NB4 (cell line): ENCODE measurements around the gene RAET1G.
"Not testable (repeated sequence)": the region's sequence is repeated elsewhere in the genome, so short reads cannot be mapped to it uniquely, and the experiment has no call there.

ENCODE experiments used
- DNase-seq: peaks from one replicate; pipeline ENCODE4 v3.0.0; 2010; ENCODE audit warnings: low read depth
- H3K4me3 ChIP-seq: one replicate; pipeline ENCODE4 v1.5.1; 2011; ENCODE audit warnings: mild to moderate bottlenecking, low read depth, low read length, moderate library complexity
- CTCF ChIP-seq: IDR thresholded peaks from one replicate; pipeline ENCODE4 v1.5.1; 2012; ENCODE audit warnings: low read depth, low read length
- MAX ChIP-seq: IDR thresholded peaks from 2 replicates; pipeline ENCODE4 v1.6.1; 2011; ENCODE audit warnings: low read depth, low read length
- MYC ChIP-seq: IDR thresholded peaks from 2 replicates; pipeline ENCODE4 v1.6.1; 2011; ENCODE audit warnings: low read depth, low read length
- POLR2A ChIP-seq: IDR thresholded peaks from 2 replicates; pipeline ENCODE4 v1.6.1; 2011; ENCODE audit warnings: mild to moderate bottlenecking; ENCODE audit not compliant: insufficient read length; ENCODE audit errors: extremely low read depth

RAET1G gene

GRCh38 chr6:149960488-149960887 lies 37.6 kb upstream of the RAET1G start:
- no peak overlapping the region for H3K4me3 ChIP-seq
- DNase-seq: no peak
- TF ChIP-seq CTCF (no peak), POLR2A (no peak), MAX (no peak), MYC (no peak)

GRCh38 chr6:149959806-149960205 lies 36.9 kb upstream of the RAET1G start:
- not testable (repeated sequence) for DNase-seq, H3K4me3 ChIP-seq

GRCh38 chr6:149958124-149958523 lies 35.2 kb upstream of the RAET1G start:
- not testable (repeated sequence) for DNase-seq

GRCh38 chr6:149955654-149956317 lies 32.9 kb upstream of the RAET1G start:
- DNase-seq, H3K4me3 ChIP-seq: not testable (repeated sequence)

More at GRCh38 chr6:149958124-149958523, 35.2 kb upstream of the RAET1G start:
- not testable (repeated sequence) for H3K4me3 ChIP-seq

- DNase-seq, H3K4me3 ChIP-seq: not testable (repeated sequence)
These were observed 32.2 kb upstream of the RAET1G start for GRCh38 chr6:149954984-149955653.

GRCh38 chr6:149954328-149954983 lies 31.5 kb upstream of the RAET1G start:
- not testable (repeated sequence) for DNase-seq, H3K4me3 ChIP-seq

- DNase-seq, H3K4me3 ChIP-seq: not testable (repeated sequence)
These were observed 31.0 kb upstream of the RAET1G start for GRCh38 chr6:149953934-149954327.

GRCh38 chr6:149953390-149953789 lies 30.5 kb upstream of the RAET1G start:
- H3K4me3 ChIP-seq, DNase-seq: not testable (repeated sequence)

GRCh38 chr6:149951626-149952025 lies 28.7 kb upstream of the RAET1G start:
- TF ChIP-seq CTCF: no peak
- TF ChIP-seq POLR2A: no peak
- TF ChIP-seq MAX: no peak
- no peak for TF ChIP-seq MYC
- no peak for DNase-seq
- no peak overlapping the region for H3K4me3 ChIP-seq

GRCh38 chr6:149951096-149951495 lies 28.2 kb upstream of the RAET1G start:
- no peak overlapping the region for H3K4me3 ChIP-seq
- TF ChIP-seq POLR2A (no peak), MAX (no peak), MYC (no peak), CTCF (no peak)
- no peak for DNase-seq
